PC-9 (cell line): Measurements from ENCODE around the gene TAOK2.

Source experiments
- CTCF ChIP-seq: fragments of 200-600 bp; sonication (generic); conservative IDR thresholded peaks from 2 replicates; pipeline ENCODE4 v1.6.1; 2017; ENCODE audit warnings: mixed run types, antibody characterized with exemption, mild to moderate bottlenecking, moderate library complexity
- EZH2 ChIP-seq: fragments of 200-600 bp; sonication (generic); IDR thresholded peaks from 2 replicates; pipeline ENCODE4 v1.8.0; 2017; ENCODE audit warnings: antibody characterized with exemption, low read depth

GRCh38 chr16:29961479-29962343 is 12.0 kb upstream of the TAOK2 start, which contains the start of gene TMEM219:
- TF ChIP-seq CTCF: no peak; the same call in 1 of the 2 replicates
- TF ChIP-seq EZH2: no peak
